Measurements from ENCODE around the gene SMTN. TPM values are rescaled to one million over a fixed set of nuclear protein-coding genes. Genes with fewer than 3 reads are reported as not detected.

The SMTN gene
- polyA plus RNA-seq, 1 experiment, result 45.7 TPM

GRCh38 chr22:31081963-31082605 lies 966 bp downstream of the SMTN start:
- no peak for TF ChIP-seq CTCF (IDR thresholded peaks at IDR 0.05; ENCODE audit: insufficient read depth, low read depth, low read length)
- POLR2A ChIA-PET, result interaction anchor here (0.7 to 1.4 kb wide), 3 partner anchors 112 to 124 kb away, joined by 3 to 6 read pairs (median 3); partner anchors contain the start of gene TUG1
- DNase-seq (ENCODE audit: low read depth), result no peak
- CTCF ChIA-PET, result interaction anchor here (0.9 to 7.7 kb wide), 17 partner anchors 11 to 155 kb away, joined by 3 to 101 read pairs (median 9); partner anchors contain the start of genes MORC2, RNF185, SELENOM and TUG1
- no peaks in the 10 kb centered on the region; the same call in none of the 2 replicates for H3K36me3 ChIP-seq (ENCODE audit: control insufficient read depth, insufficient read depth, low read length)
- peak overlapping the region; percentile 63 for H3K4me3 ChIP-seq (ENCODE audit: low read depth, low read length)
- no peaks in the 10 kb centered on the region for H3K27me3 ChIP-seq (ENCODE audit: control insufficient read depth, insufficient read depth, low read length)

- peak; percentile 81 for TF ChIP-seq CTCF (IDR thresholded peaks at IDR 0.05; ENCODE audit: insufficient read depth, low read depth, low read length)
- Histone ChIP-seq H3K36me3 (ENCODE audit: control insufficient read depth, insufficient read depth, low read length) (peaks cover 5% of the 10 kb centered on the region), H3K27me3 (ENCODE audit: control insufficient read depth, insufficient read depth, low read length) (no peaks in the 10 kb centered on the region), H3K4me3 (ENCODE audit: low read depth, low read length) (peak overlapping the region; percentile 63)
- CTCF ChIA-PET, result interaction anchor here (0.7 to 7.7 kb wide), 20 partner anchors 9 to 155 kb away, joined by 3 to 101 read pairs (median 5); partner anchors contain the start of genes MORC2, RNF185, SELENOM and TUG1
- DNase-seq (ENCODE audit: low read depth), result no peak
- POLR2A ChIA-PET, result interaction anchor here (0.7 to 1.3 kb wide), 2 partner anchors 113 to 124 kb away, joined by 3 read pairs; partner anchors contain the start of gene TUG1
These were observed 1.7 kb downstream of the SMTN start for GRCh38 chr22:31082606-31083376.

GRCh38 chr22:31083377-31083768 lies 2.3 kb downstream of the SMTN start:
- POLR2A ChIA-PET, result interaction anchor here (0.6 kb wide), 1 partner anchor 1276 kb away, joined by 3 read pairs; no protein-coding TSS in a partner anchor
- H3K36me3 ChIP-seq (ENCODE audit: control insufficient read depth, insufficient read depth, low read length), result peaks cover 9% of the 10 kb centered on the region
- CTCF ChIA-PET, result interaction anchor here (0.7 to 7.7 kb wide), 19 partner anchors 9 to 147 kb away, joined by 3 to 101 read pairs (median 5); partner anchors contain the start of genes MORC2, SELENOM and TUG1

GRCh38 chr22:31083923-31084810 lies 3.0 kb downstream of the SMTN start:
- no peak for TF ChIP-seq CTCF (IDR thresholded peaks at IDR 0.05; ENCODE audit: insufficient read depth, low read depth, low read length)
- peaks cover 15% of the 10 kb centered on the region for H3K36me3 ChIP-seq (ENCODE audit: control insufficient read depth, insufficient read depth, low read length)
- no peak for DNase-seq (ENCODE audit: low read depth)

More at GRCh38 chr22:31083377-31083768, 2.3 kb downstream of the SMTN start:
- no peaks in the 10 kb centered on the region for H3K27me3 ChIP-seq (ENCODE audit: control insufficient read depth, insufficient read depth, low read length)
- H3K4me3 ChIP-seq (ENCODE audit: low read depth, low read length), result no peak overlapping the region
- no peak for TF ChIP-seq CTCF (IDR thresholded peaks at IDR 0.05; ENCODE audit: insufficient read depth, low read depth, low read length)
- DNase-seq (ENCODE audit: low read depth), result no peak

More at GRCh38 chr22:31083923-31084810, 3.0 kb downstream of the SMTN start:
- Histone ChIP-seq H3K27me3 (ENCODE audit: control insufficient read depth, insufficient read depth, low read length) (no peaks in the 10 kb centered on the region), H3K4me3 (ENCODE audit: low read depth, low read length) (peak overlapping the region; percentile 69)
- ChIA-PET POLR2A (interaction anchor here (0.5 to 0.6 kb wide), 2 partner anchors 13 to 1277 kb away, joined by 3 to 4 read pairs; no protein-coding TSS in a partner anchor), CTCF (interaction anchor here (0.6 to 7.7 kb wide), 28 partner anchors 9 to 163 kb away, joined by 3 to 101 read pairs (median 4); partner anchors contain the start of gene MORC2)

Measured in BJ (cell line).